Subcutaneous abdominal adipose tissue (tissue), 5 donors: Measurements from ENCODE around the gene OR13J1.
"Not testable (repeated sequence)": the region's sequence is repeated elsewhere in the genome, so short reads cannot be mapped to it uniquely, and the experiment has no call there.

Source experiments
- H3K27ac ChIP-seq: one replicate; pipeline ENCODE4 v1.7.0; 2013; ENCODE audit warnings: low read depth, mild to moderate bottlenecking, inconsistent platforms, low read length, moderate library complexity
- H3K27me3 ChIP-seq, 5 donors: one replicate each; pipeline ENCODE4 v1.7.0; 2013; ENCODE audit warnings: low read length in 5 of 5, inconsistent platforms in 1 of 5; ENCODE audit not compliant: control insufficient read depth in 5 of 5, insufficient read depth in 4 of 5
- H3K36me3 ChIP-seq, 5 donors: one replicate each; pipeline ENCODE4 v1.7.0; 2013; ENCODE audit warnings: low read length in 5 of 5; ENCODE audit not compliant: control insufficient read depth in 5 of 5, insufficient read depth in 5 of 5
- H3K4me1 ChIP-seq, 5 donors: one replicate each; pipeline ENCODE4 v1.7.0; 2013; ENCODE audit warnings: low read length in 5 of 5, mild to moderate bottlenecking in 3 of 5, moderate library complexity in 1 of 5; ENCODE audit not compliant: control insufficient read depth in 5 of 5, insufficient read depth in 5 of 5
- H3K4me3 ChIP-seq, 5 donors: one replicate each; pipeline ENCODE4 v1.7.0; 2013; ENCODE audit warnings: low read length in 5 of 5, low read depth in 1 of 5
- H3K9ac ChIP-seq, 5 donors: one replicate each; pipeline ENCODE4 v1.7.0; 2013; ENCODE audit warnings: low read length in 5 of 5, mild to moderate bottlenecking in 4 of 5, moderate library complexity in 3 of 5
- H3K9me3 ChIP-seq, 5 donors: one replicate each; pipeline ENCODE4 v1.7.0; 2013; ENCODE audit warnings: low read length in 5 of 5; ENCODE audit not compliant: control insufficient read depth in 5 of 5
- donor health status: healthy.
- donor health status: healthy.
- donor health status: healthy.
- donor health status: healthy.
- donor health status: healthy.

OR13J1 gene

GRCh38 chr9:35905051-35905781 lies 35.0 kb upstream of the OR13J1 start:
- Histone ChIP-seq H3K27ac (peak overlapping the region; percentile 99), H3K9ac (peak overlapping the region in 1 of 5 donors; percentile 74), H3K36me3 (no peaks in the 10 kb centered on the region), H3K27me3 (peaks cover 0 to 3% (median 0%) of the 10 kb centered on the region in 5 donors), H3K4me3 (peak overlapping the region in 4 of 5 donors; percentile 15 to 75 (median 68)), H3K4me1 (peaks cover 41 to 70% (median 66%) of the 10 kb centered on the region in 5 donors), H3K9me3 (no peaks in the 10 kb centered on the region)

DNA sequence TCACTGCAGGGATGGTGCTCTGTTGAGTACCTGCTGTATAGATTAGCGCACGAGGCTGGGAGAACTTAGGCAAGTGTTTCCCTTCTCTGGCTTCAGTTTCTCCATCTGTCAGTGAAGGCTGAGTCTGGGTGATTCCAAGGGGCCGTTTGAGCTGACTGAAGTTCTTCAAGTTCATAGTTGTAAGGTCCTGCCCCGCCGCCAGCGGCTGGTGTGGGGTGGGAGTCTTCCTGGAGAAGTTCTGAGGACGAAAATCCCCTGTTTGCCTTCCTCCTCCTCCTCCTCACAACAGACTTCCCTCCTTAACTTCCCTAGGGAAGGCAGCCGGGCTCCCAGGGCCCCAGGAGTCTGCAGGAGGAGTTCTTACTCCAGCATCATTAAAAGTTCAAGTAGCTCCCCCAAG lies 34.1 kb upstream of the OR13J1 start:
- H3K36me3 ChIP-seq, result no peaks in the 10 kb centered on the region
- no peak overlapping the region for H3K9ac ChIP-seq
- peaks cover 40 to 61% (median 57%) of the 10 kb centered on the region in 5 donors for H3K4me1 ChIP-seq
- no peaks in the 10 kb centered on the region for H3K9me3 ChIP-seq
- H3K4me3 ChIP-seq, result no peak overlapping the region
- H3K27me3 ChIP-seq, result peaks cover 0 to 3% (median 0%) of the 10 kb centered on the region in 5 donors
- peak overlapping the region; percentile 99 for H3K27ac ChIP-seq

DNA sequence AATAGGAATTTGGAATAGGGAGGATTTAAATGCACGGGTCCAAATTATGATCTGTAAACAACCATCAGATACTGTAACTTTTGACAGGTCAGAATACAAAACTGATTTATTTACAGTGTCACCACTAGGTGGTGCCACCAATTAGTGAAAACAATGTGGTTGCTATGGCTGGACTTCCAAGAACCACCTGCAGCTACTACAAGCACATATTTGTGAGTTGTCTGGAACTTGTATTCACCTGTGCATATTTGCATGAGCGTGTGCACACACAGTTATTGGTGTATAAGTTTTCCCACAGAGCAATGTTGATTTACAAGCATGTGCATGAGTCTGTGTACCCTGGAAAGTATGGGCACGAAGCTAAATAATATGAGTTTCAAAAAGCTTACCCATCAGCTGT lies 32.8 kb upstream of the OR13J1 start:
- Histone ChIP-seq H3K27ac (no peak overlapping the region), H3K27me3 (peaks cover 0 to 3% (median 0%) of the 10 kb centered on the region in 5 donors), H3K4me1 (peaks cover 28 to 48% (median 44%) of the 10 kb centered on the region in 5 donors), H3K9ac (no peak overlapping the region), H3K9me3 (no peaks in the 10 kb centered on the region), H3K36me3 (no peaks in the 10 kb centered on the region), H3K4me3 (no peak overlapping the region)

DNA sequence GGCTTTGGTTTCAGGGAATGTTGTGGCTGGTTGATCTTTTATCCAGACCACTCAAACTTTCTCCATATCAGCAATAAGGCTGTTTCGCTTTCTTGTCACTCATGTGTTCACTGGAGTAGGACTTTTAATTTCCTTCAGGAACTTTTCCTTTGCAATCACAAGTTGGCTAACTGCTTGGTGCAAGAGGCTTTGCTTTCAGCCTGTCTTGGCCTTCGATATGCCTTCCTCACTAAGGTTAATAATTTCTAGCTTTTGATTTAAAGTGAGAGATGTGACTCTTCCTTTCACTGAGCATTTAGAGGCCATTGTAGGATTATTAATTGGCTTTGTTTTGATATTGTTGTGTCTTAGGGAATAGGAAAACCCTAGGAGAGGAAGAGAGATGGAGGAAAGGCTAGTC lies 28.8 kb upstream of the OR13J1 start:
- Histone ChIP-seq H3K4me3 (no peak overlapping the region), H3K9me3 (no peaks in the 10 kb centered on the region), H3K27ac (no peak overlapping the region), H3K27me3 (no peaks in the 10 kb centered on the region), H3K36me3 (no peaks in the 10 kb centered on the region), H3K4me1 (peaks cover under 1 to 9% (median 5%) of the 10 kb centered on the region in 5 donors), H3K9ac (no peak overlapping the region)

- H3K27me3 ChIP-seq, result no peaks in the 10 kb centered on the region
- no peak overlapping the region for H3K9ac ChIP-seq
Measured at GRCh38 chr9:35898337-35898736, 28.1 kb upstream of the OR13J1 start.

DNA sequence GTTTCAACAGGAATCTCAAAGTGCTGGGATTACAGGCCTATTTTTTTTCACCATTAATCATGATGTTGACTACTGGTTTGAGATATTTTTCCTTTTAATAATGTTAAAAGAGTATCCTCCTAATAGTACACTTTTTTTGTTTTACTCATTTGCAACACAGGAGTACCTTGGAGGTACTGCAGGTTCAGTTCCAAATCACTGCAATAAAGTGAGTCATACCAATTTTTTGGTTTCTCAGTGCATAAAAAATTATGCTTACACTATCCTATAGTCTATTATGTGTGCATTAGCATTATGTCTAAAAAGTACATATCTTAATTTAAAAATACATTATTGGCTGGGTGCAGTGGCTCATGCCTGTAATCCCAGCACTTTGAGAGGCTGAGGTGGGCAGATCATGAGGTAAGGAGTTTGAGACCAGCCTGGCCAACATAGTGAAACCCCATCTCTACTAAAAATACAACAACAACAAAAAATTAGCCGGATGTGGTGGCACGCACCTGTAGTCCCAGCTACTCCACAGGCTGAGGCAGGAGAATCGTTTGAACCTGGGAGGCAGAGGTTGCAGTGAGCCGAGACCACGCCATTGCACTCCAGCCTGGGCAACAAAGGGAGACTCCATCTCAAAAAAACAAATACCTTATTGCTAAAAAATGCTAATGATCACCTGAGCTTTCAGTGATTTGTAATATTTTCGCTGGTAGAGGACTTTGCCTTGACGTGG lies 27.3 kb upstream of the OR13J1 start:
- H3K9me3 ChIP-seq, H3K9ac ChIP-seq, H3K4me1 ChIP-seq, H3K27ac ChIP-seq, H3K27me3 ChIP-seq, H3K4me3 ChIP-seq, H3K36me3 ChIP-seq: not testable (repeated sequence)

More at GRCh38 chr9:35898337-35898736, 28.1 kb upstream of the OR13J1 start:
- Histone ChIP-seq H3K4me3 (no peak overlapping the region), H3K36me3 (no peaks in the 10 kb centered on the region), H3K4me1 (peaks cover 0 to 4% (median 3%) of the 10 kb centered on the region in 5 donors), H3K27ac (no peak overlapping the region), H3K9me3 (no peaks in the 10 kb centered on the region)

DNA sequence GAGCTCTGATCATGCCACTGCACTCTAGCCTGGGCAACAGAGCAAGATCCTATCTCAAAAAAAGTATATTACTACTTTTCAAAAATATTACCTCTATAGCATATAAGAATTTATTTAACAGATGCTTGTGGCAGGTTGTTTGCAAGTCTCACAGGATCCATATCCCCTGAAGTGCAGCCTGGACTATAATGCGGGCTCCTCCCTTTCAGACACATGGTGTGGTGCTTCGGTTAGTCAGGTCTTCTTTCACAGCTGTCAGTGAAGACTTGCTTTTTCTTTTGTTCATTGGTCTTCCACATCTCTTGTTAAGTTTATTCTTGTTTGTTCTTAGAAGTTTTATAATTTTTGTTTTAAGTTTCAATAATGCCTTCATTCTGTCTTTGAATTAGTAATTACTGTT lies 26.4 kb upstream of the OR13J1 start:
- no peak overlapping the region for H3K9ac ChIP-seq

GRCh38 chr9:35892051-35892450 lies 21.9 kb upstream of the OR13J1 start:
- no peak overlapping the region for H3K4me3 ChIP-seq
- no peaks in the 10 kb centered on the region for H3K4me1 ChIP-seq
- no peaks in the 10 kb centered on the region for H3K36me3 ChIP-seq
- no peak overlapping the region for H3K9ac ChIP-seq
- H3K27me3 ChIP-seq, result peaks cover 0 to 3% (median 0%) of the 10 kb centered on the region in 5 donors
- no peak overlapping the region for H3K27ac ChIP-seq
- H3K9me3 ChIP-seq, result no peaks in the 10 kb centered on the region

More for the DNA sequence above, 26.4 kb upstream of the OR13J1 start:
- Histone ChIP-seq H3K27ac (no peak overlapping the region), H3K4me3 (no peak overlapping the region), H3K36me3 (no peaks in the 10 kb centered on the region), H3K4me1 (no peaks in the 10 kb centered on the region), H3K9me3 (no peaks in the 10 kb centered on the region), H3K27me3 (peaks cover 0 to 3% (median 0%) of the 10 kb centered on the region in 5 donors)

GRCh38 chr9:35891646-35892045 lies 21.4 kb upstream of the OR13J1 start:
- Histone ChIP-seq H3K36me3 (no peaks in the 10 kb centered on the region), H3K4me3 (no peak overlapping the region), H3K9me3 (no peaks in the 10 kb centered on the region), H3K4me1 (no peaks in the 10 kb centered on the region), H3K27ac (no peak overlapping the region), H3K27me3 (peaks cover 0 to 3% (median 0%) of the 10 kb centered on the region in 5 donors), H3K9ac (no peak overlapping the region)

DNA sequence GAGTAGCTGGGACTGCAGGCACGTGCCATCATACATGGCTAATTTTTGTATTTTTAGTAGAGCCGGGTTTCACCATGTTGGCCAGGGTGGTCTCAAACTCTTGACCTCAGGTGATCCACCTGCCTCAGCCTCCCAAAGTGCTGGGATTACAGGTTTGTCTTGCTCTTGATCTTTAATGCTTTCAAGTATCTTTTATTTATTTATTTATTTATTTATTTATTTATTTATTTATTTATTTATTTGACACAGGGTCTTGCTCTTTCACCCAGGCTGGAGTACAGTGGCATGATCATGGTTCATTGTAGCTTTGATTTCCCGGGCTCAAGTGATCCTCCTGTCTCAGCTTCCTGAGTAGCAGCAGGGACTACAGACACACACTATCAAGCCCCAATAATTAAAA lies 14.7 kb upstream of the OR13J1 start:
- H3K4me3 ChIP-seq, H3K27me3 ChIP-seq, H3K36me3 ChIP-seq, H3K4me1 ChIP-seq, H3K27ac ChIP-seq, H3K9ac ChIP-seq, H3K9me3 ChIP-seq: not testable (repeated sequence)
